Left lung (tissue), 10 donors: Measurements from ENCODE around the gene PIWIL1. TPM values are rescaled to one million over a fixed set of nuclear protein-coding genes. Genes with fewer than 3 reads are reported as not detected.

ENCODE experiments used
- ATAC-seq: fragments of 200-7000 bp; cut with Tn5 transposase; one replicate; pipeline ENCODE4 v1.9.1; 2020; ENCODE audit warnings: moderate library complexity
- DNase-seq, 4 donors: peaks; one replicate each; pipeline ENCODE4 v3.0.0-alpha.2; 2013 to 2020
- H3K27ac ChIP-seq, 2 donors: fragments of 200-600 bp; sonication (generic) in 1 of 2; one replicate each; pipeline versions ENCODE4 v1.5.0 to v1.8.0; 2020 to 2021
- H3K27me3 ChIP-seq, 2 donors: fragments of 200-600 bp; sonication (generic) in 1 of 2; one replicate each; pipeline versions ENCODE4 v1.5.0 to v1.8.0; 2020 to 2021
- H3K36me3 ChIP-seq, 2 donors: fragments of 200-600 bp; sonication (generic) in 1 of 2; one replicate each; pipeline versions ENCODE4 v1.5.0 to v1.8.0; 2020 to 2021
- H3K4me1 ChIP-seq, 2 donors: fragments of 200-600 bp; one replicate each; pipeline ENCODE4 v1.8.0; 2021
- H3K4me3 ChIP-seq, 2 donors: fragments of 200-600 bp; sonication (generic) in 1 of 2; one replicate each; pipeline versions ENCODE4 v1.5.0 to v1.8.0; 2020 to 2021; ENCODE audit warnings: mild to moderate bottlenecking in 1 of 2
- H3K9me3 ChIP-seq, 2 donors: fragments of 200-600 bp; sonication (generic) in 1 of 2; one replicate each; pipeline versions ENCODE4 v1.5.0 to v1.8.0; 2020 to 2021
- intact Hi-C, 2 donors: fragments of 100-400 bp; cut with DNase I; formaldehyde crosslinking; loops; one replicate each; pipeline versions ENCODE4 v1.11.2 to v1.14.2; 2022
- polyA plus RNA-seq, 6 donors: library from polyadenylated mRNA; unstranded; fragments of 120-200 nt; gene quantifications; one replicate each; pipeline ENCODE4 v1.2.1, GENCODE V29; 2013; ENCODE audit not compliant: insufficient read length in 6 of 6
- total RNA-seq, 2 donors: library from RNA; stranded (reverse); fragmentation: NEBNext Ultra II Directional; extraction: Animal tissue kit (Norgen Biotek cat#: 25700); gene quantifications; one replicate each; pipeline ENCODE4 v1.2.1, GENCODE V29; 2021
- TF ChIP-seq, protein P1 (sequence below), 2 donors: fragments of 200-600 bp; sonication (generic) in 1 of 2; IDR thresholded peaks; one replicate each; pipeline versions ENCODE4 v1.5.0 to v1.8.0; 2021; ENCODE audit warnings: antibody characterized with exemption in 2 of 2
- donor health status: DM: no; HTN: yes; CAD: no.
- donor health status: DM: no; HTN: no; CAD: no.

PIWIL1 gene
- total and polyA plus RNA-seq, 8 donors: 0.04 to 0.82 (median 0.08) TPM; not detected in 4

DNA sequence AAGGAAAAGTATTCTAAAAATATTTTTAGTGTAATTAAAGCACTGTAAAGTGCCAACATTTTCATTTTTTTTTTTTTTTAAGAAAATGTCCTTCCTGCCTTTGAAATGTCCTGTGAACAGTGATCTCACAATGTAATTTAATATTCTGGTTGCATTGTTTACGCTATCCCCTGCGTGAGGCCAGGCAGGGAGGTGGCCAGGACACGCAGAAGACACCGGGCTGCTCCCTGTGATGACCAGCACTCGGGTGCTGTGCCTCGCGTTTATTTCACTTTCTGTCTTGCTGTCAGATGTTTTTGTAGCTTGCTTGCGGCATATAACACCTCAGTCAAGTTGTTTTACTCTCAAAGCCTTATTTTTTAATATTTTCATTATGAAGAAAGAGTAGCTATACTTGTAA lies 18.5 kb downstream of the PIWIL1 start:
- TF ChIP-seq, protein P1, sequence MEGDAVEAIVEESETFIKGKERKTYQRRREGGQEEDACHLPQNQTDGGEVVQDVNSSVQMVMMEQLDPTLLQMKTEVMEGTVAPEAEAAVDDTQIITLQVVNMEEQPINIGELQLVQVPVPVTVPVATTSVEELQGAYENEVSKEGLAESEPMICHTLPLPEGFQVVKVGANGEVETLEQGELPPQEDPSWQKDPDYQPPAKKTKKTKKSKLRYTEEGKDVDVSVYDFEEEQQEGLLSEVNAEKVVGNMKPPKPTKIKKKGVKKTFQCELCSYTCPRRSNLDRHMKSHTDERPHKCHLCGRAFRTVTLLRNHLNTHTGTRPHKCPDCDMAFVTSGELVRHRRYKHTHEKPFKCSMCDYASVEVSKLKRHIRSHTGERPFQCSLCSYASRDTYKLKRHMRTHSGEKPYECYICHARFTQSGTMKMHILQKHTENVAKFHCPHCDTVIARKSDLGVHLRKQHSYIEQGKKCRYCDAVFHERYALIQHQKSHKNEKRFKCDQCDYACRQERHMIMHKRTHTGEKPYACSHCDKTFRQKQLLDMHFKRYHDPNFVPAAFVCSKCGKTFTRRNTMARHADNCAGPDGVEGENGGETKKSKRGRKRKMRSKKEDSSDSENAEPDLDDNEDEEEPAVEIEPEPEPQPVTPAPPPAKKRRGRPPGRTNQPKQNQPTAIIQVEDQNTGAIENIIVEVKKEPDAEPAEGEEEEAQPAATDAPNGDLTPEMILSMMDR (IDR thresholded peaks at IDR 0.05): no peak
- no peaks in the 10 kb centered on the region for H3K9me3 ChIP-seq
- no peak overlapping the region for H3K27ac ChIP-seq
- H3K27me3 ChIP-seq: peaks cover 6 to 59% of the 10 kb centered on the region in 2 donors
- H3K36me3 ChIP-seq: no peaks in the 10 kb centered on the region
- no peak overlapping the region for H3K4me3 ChIP-seq
- DNase-seq (no peak), ATAC-seq (no peak)
- intact Hi-C loops: no loop called here
- no peaks in the 10 kb centered on the region for H3K4me1 ChIP-seq

DNA sequence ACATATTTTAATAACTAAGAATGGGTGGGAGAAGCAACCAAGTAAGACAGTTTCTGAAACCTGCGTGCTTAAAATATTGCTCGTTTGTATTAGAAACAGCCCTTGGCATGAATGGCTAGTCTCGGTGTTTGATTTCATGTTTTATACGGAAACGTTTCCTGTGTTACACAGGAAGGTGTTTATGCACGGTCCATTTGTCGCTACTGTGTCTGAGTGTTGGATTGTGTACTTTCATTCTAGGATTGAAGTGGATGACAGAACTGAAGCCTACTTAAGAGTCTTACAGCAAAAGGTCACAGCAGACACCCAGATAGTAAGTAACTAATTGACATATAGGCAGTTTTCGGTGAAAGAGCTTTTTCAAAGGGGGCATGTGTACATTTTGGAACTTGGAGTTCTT lies 19.6 kb downstream of the PIWIL1 start:
- DNase-seq (peak in 1 of 4 donors; percentile 20), ATAC-seq (peak; percentile 65)
- Histone ChIP-seq H3K4me1 (no peaks in the 10 kb centered on the region), H3K27me3 (peaks cover 6 to 62% of the 10 kb centered on the region in 2 donors), H3K36me3 (no peaks in the 10 kb centered on the region), H3K27ac (no peak overlapping the region), H3K9me3 (no peaks in the 10 kb centered on the region), H3K4me3 (no peak overlapping the region)
- intact Hi-C loops: no loop called here
- TF ChIP-seq, protein P1 (IDR thresholded peaks at IDR 0.05): no peak

DNA sequence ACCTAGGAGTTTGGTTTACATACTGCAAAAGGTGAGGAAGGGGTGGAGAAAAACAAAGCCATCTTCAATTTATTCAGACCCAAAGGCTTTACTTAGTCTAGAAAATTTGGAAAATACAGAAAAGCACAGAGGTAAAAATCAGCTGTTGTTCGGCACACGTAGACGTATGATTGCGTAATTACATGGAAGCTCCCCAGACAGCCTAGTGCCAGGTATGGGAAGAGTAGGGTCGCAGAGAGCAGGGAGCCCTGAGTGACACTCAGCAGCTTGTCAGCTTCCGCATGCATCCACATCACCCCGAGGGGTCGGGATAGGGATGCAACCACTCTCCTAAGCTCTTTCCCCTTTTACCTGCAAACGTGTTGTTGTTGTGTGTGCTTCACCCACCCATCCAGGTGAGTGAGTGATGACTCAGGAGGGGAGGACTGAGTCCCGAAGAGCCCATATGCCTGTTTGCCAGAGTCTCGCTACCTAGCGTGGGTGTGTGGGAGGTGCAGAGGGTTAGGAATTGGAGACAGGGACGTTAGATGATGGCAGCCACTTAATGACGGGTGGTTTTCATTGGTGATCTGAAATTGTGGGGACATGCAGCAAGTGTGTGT lies 20.1 kb downstream of the PIWIL1 start:
- no peaks in the 10 kb centered on the region for H3K9me3 ChIP-seq
- H3K36me3 ChIP-seq: no peaks in the 10 kb centered on the region
- DNase-seq: no peak
- H3K4me1 ChIP-seq: no peaks in the 10 kb centered on the region
- no peak overlapping the region for H3K27ac ChIP-seq
- no peak overlapping the region for H3K4me3 ChIP-seq
- ATAC-seq: no peak
- intact Hi-C loops: no loop called here
- TF ChIP-seq, protein P1 (IDR thresholded peaks at IDR 0.05): no peak
- H3K27me3 ChIP-seq: peaks cover 6 to 56% of the 10 kb centered on the region in 2 donors

DNA sequence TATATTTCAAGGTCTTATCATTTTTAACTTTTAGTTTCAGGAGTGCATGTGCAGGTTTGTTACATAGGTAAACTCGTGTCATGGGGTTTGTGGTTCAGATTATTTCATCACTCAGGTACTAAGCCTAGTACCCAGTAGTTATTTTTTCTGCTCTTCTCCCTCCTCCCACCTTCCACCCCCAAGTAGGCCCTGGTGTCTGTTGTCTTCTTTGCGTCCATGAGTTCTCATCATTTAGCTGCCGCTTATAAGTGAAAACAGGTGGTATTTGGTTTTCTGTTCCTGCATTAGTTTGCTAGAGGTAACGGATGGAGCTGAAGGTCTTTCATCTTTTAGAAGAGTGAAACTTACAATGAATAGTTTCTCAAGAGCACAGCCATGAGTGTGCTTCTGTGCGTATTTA lies 24.4 kb downstream of the PIWIL1 start:
- H3K4me3 ChIP-seq: no peak overlapping the region
- H3K27me3 ChIP-seq: peaks cover 0 to 40% of the 10 kb centered on the region in 2 donors
- H3K27ac ChIP-seq: no peak overlapping the region
- H3K36me3 ChIP-seq: no peaks in the 10 kb centered on the region
- no peak for DNase-seq
- intact Hi-C loops: no loop called here
- TF ChIP-seq, protein P1 (IDR thresholded peaks at IDR 0.05): no peak
- no peaks in the 10 kb centered on the region for H3K9me3 ChIP-seq
- no peak for ATAC-seq
- H3K4me1 ChIP-seq: no peaks in the 10 kb centered on the region

DNA sequence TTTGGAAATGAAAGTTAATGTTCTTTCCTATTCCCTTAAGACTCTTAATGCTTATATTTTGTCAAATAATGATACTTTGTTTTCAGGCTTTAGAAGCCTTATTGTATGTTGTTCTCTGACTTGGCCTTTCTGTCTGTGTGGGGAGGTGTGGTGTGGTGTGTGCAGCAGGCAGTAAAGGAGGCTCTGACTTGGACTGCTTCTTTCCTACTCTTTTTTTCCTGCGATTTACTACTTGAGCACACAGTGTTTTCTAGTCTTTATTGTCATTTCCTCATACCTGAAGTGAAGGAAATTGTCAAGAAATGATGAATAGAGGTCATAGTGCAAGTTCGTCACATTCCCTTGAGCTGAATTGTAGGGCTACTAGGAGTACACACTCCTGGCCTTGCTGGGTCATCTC lies 26.9 kb downstream of the PIWIL1 start:
- TF ChIP-seq, protein P1 (IDR thresholded peaks at IDR 0.05): no peak
- intact Hi-C loops: no loop called here

More for the DNA sequence above, 26.9 kb downstream of the PIWIL1 start:
- no peak for DNase-seq
- no peaks in the 10 kb centered on the region for H3K36me3 ChIP-seq
- no peak overlapping the region for H3K4me3 ChIP-seq
- H3K9me3 ChIP-seq: no peaks in the 10 kb centered on the region
- H3K4me1 ChIP-seq: no peaks in the 10 kb centered on the region
- peaks cover 0 to 44% of the 10 kb centered on the region in 2 donors for H3K27me3 ChIP-seq
- no peak for ATAC-seq
- no peak overlapping the region for H3K27ac ChIP-seq
